HG03575 (cell line): ENCODE data around the gene TRMT112.

Source experiments
- ATAC-seq: cut with Tn5 transposase; IDR thresholded peaks from one replicate; pipeline ENCODE4 v1.9.1; 2021; ENCODE audit not compliant: unreplicated experiment, insufficient number of reproducible peaks, low FRiP score; ENCODE audit errors: extremely low read depth

The TRMT112 gene

DNA sequence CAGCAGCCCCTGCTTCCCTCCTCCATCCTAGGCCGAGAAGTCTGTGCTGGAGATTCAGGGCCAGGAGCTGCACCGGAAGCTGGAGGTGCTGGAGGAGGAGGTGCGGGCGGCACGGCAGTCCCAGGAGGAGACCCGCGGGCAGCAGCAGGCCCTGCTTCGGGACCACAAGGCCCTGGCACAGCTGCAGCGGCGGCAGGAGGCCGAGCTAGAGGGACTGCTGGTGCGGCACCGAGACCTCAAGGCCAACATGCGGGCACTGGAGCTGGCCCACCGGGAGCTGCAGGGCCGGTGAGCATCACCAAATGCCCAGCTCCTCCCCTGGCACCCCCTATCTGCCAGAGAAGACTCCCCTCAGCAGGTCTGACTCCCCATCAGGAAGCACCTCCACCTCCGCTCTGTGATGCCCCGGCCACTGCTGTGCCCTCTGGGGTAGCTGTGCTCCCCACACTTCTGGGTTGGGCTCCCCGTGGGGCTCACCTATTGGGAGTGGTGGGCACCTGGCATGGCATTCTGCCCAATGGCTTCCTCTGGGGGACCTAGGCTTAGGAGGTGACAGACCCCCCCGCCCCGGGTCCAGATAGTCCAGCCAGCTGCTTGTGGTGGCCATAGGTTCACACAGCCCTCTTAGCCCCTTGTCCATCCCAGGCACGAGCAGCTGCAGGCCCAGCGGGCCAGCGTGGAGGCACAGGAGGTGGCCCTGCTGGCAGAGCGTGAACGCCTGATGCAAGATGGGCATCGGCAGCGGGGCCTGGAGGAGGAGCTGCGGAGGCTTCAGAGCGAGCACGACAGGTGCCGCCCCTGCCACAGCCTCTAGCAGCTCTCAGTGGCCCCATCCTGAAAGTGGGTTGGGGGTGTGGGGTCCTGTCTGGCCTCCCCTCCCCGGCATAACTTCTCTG is 35.0 kb upstream of the TRMT112 start:
- ATAC-seq, result no peak

- no peak for ATAC-seq
Observed at GRCh38 chr11:64351136-64351631, 33.8 kb upstream of the TRMT112 start.

- ATAC-seq, result no peak
Observed at GRCh38 chr11:64349404-64349803, 32.0 kb upstream of the TRMT112 start.

DNA sequence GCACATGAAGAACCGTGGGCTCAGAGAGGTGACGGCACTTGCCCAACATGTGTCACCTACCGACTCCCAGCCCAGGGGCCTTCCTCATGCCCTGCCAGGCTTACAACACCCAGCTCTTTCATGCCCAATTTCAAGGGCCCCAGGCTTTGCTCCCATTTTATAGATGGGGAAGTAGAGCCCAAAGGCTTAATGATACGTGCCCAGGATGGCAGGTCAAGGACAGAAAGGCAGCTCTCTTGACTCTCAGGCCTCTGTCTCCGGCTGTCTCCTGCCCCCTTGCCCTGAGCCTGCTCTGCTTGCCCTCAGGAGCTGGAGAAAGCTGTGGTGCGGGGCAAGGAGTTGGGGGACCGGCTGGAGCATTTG is 31.6 kb upstream of the TRMT112 start:
- no peak for ATAC-seq

GRCh38 chr11:64348383-64349024 is 31.1 kb upstream of the TRMT112 start:
- no peak for ATAC-seq

GRCh38 chr11:64347193-64347867 is 30.0 kb upstream of the TRMT112 start:
- ATAC-seq, result no peak

- ATAC-seq, result no peak
Observed at GRCh38 chr11:64344787-64345186, 27.4 kb upstream of the TRMT112 start.

- ATAC-seq, result no peak
Observed at GRCh38 chr11:64343767-64344559, 26.6 kb upstream of the TRMT112 start.

- ATAC-seq, result no peak
Observed at GRCh38 chr11:64342869-64343745, 25.7 kb upstream of the TRMT112 start.

DNA sequence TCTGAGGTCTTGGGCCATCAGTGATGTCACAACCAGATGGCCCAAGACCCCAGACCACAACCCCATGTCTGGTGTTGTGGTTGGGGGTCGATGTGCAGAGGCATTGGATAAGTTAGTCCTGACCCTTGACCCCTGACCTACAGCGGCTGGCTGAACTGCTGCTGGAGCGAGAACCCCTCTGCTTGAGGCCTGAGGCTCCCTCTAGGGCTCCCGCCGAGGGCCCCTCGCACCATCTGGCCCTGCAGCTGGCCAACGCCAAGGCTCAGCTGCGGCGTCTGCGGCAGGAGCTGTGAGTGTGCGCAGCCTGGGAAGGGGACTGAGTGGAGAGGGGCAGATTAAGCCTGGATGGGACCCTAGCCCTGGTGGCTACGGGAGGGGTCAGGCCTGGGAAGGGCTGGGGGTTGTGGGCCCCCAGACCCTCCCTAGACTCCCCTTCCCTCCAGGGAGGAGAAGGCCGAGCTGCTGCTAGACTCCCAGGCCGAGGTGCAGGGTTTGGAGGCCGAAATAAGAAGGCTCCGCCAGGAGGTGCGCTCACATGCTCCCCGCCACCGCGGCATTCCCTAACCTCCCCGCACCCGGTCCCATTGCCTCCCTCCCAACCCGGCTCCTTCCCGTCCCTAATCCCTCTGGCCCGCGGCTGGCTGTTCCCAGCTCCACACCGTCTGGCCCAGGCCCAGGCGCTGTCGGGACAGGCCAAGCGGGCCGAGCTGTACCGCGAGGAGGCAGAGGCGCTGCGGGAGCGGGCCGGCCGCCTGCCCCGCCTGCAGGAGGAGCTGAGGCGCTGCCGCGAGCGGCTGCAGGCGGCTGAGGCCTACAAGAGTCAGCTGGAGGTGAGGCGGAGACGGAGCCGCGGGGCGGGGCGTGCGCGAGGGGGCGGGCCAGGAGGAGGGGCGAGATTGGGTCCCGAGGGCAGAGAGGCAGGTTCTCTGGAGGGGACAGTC is 24.8 kb upstream of the TRMT112 start:
- ATAC-seq, result no peak

GRCh38 chr11:64341429-64341828 is 24.1 kb upstream of the TRMT112 start:
- ATAC-seq, result no peak

DNA sequence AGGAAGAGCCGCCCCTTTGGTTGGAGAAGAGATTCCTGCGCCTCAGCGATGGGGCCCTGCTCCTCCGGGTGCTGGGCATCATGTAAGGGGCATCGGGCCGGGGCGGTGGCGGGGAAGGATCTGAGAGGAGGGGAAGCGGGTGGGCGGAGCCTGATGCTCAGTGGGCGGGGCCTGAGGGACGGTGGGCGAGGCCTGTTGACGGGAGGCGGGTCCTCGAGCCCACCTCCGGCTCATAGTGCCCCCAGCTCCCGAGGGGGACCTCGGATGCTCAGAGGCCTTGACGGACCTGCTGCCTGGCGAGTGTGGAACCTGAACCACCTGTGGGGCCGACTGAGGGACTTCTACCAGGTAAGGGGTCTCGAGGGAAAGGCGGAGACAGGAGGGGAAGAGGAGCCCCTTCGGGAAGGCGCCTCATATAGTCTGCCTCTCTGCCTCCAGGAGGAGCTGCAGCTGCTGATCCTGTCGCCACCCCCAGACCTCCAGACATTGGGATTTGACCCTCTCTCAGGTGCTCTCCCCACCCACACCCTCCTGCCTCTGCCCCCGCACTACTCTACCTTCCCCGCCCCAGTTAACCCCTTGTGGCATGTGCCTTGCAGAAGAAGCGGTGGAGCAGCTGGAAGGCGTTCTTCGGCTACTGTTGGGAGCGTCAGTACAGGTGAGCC is 23.4 kb upstream of the TRMT112 start:
- ATAC-seq, result no peak

DNA sequence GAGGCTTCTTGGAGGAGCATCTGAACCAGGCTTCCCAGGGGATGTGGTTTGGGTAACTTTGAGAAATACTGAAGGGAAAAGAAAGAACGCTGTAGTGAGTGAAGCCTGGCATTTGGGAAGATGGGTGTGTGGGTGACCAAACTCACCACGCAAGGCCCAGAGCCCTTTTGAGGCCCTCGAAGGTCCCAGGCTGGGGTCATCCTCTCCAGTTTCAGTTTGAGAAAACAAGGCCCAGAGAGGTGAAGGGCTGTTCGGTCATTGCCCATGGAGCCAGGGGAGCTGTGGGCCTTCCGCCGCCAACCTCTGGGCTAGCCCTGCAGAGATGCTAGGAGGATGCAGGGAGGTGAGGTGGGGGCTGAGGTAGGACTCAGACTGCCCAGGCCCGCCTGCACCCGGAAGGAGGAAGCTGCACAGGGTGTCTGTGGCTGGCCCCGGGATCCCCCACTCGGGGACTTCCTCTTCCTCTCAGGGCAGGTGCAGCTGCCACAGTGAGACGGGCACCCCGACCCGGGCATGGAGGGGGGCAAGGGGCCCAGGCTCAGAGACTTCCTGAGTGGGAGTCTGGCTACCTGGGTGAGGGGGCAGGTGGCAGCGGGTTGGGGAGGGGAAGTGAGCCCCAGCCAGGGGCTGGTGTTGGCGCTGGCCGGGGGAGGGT is 22.5 kb upstream of the TRMT112 start, which contains the start of gene CCDC88B:
TSS of gene CCDC88B (plus strand) at position 451 of the 655 bp plus-strand sequence. CDS start at position 514, 63 bp downstream.
- ATAC-seq, result no peak

DNA sequence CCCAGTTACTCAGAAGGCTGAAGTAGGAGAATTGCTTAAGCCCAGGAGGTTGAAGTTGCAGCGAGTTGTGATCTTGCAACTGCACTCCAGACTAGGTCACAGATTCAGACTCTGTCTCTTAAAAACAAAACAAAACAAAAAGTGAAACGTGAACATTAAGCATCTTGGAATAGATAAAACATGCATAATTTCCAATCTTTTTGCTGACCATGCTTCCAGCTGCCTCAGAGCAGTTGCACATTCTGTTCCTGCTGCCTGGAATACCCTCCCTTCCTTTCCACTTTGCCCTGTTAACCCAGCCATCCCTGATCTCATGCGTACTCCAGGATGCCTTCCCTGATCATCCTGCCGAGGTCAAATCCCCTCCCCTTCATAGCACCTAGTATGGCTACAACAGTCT is 21.9 kb upstream of the TRMT112 start:
- ATAC-seq, result no peak

DNA sequence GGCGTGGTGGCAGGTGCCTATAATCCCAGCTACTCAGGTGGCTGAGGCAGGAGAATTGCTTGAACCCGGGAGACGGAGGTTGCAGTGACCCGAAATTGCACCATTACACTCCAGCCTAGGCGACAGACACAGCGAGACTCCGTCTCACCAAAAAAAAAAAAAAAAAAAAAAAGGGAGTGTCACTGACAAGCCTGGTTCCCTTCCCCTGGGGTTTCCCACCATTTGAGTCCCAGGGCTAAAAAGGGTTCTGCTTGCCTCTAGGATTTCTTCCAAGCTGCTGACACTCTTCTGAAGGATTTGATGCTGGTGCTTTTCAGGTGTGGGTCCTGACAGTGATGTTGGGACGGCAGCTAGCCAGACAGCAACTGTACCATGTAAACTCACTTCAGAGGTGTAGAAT is 21.4 kb upstream of the TRMT112 start:
- no peak for ATAC-seq
